ENCODE data around the gene DKKL1. TPM values are rescaled to one million over a fixed set of nuclear protein-coding genes. Genes with fewer than 3 reads are reported as not detected.

The DKKL1 gene
- total RNA-seq, 4 donors from 2014 or later = 2.6 TPM; not detected in 3

- no peak for TF ChIP-seq CTCF (IDR thresholded peaks at IDR 0.05; ENCODE audit: low read depth)
Observed at GRCh38 chr19:49361438-49362047, 2.1 kb upstream of the DKKL1 start.

GRCh38 chr19:49362048-49362928 lies 1.4 kb upstream of the DKKL1 start, which contains the start of gene TEAD2:
TEAD2 (minus strand) TSS chr19:49362416; CDS start chr19:49360075, 2,341 bp downstream.
- TF ChIP-seq CTCF (IDR thresholded peaks at IDR 0.05; ENCODE audit: low read depth) = no peak

- no peak for TF ChIP-seq CTCF (IDR thresholded peaks at IDR 0.05; ENCODE audit: low read depth)
Observed at GRCh38 chr19:49362929-49363267, 779 bp upstream of the DKKL1 start.

GRCh38 chr19:49364083-49364737 lies 533 bp downstream of the DKKL1 start:
- no peak for TF ChIP-seq CTCF (IDR thresholded peaks at IDR 0.05; ENCODE audit: low read depth)

- TF ChIP-seq CTCF (IDR thresholded peaks at IDR 0.05; ENCODE audit: low read depth) = no peak
Observed at GRCh38 chr19:49366110-49366509, 2.4 kb downstream of the DKKL1 start.

GRCh38 chr19:49368711-49369358 lies 5.2 kb downstream of the DKKL1 start:
- no peak for TF ChIP-seq CTCF (IDR thresholded peaks at IDR 0.05; ENCODE audit: low read depth)
